A549 (cell line): ENCODE results near the gene RRP7A.

Experiments used
- EP300 ChIP-seq, 2 experiments: fragments of >200 bp; sonication (Bioruptor Twin); formaldehyde crosslinking; IDR thresholded peaks; 2 replicates in 1 of 2; 3 replicates in 1 of 2; pipeline ENCODE4 v1.6.1; 2016 to 2017
- FOSB ChIP-seq: fragments of 250-450 bp; sonication (Bioruptor Pico); IDR thresholded peaks from 2 replicates; pipeline ENCODE4 v1.5.0; 2020; ENCODE audit warnings: mild to moderate bottlenecking, moderate library complexity
- HDAC2 ChIP-seq: fragments of 200-600 bp; sonication (generic); IDR thresholded peaks from 2 replicates; pipeline ENCODE4 v1.6.1; 2016
- HEYL ChIP-seq: fragments of 250-450 bp; sonication (Bioruptor Pico); IDR thresholded peaks from 2 replicates; pipeline ENCODE4 v1.8.0; 2021; ENCODE audit warnings: mild to moderate bottlenecking, moderate library complexity
- MAFK ChIP-seq: fragments of 450-650 bp; IDR thresholded peaks from 2 replicates; pipeline ENCODE4 v1.6.1; 2014; ENCODE audit not compliant: partially characterized antibody
- NFE2L2 ChIP-seq: fragments of 150-350 bp; conservative IDR thresholded peaks from 2 replicates; pipeline ENCODE4 v1.6.1; 2014; ENCODE audit warnings: low read length
- POLR2A ChIP-seq: IDR thresholded peaks from 2 replicates; pipeline ENCODE4 v1.6.1; 2012; ENCODE audit warnings: mild to moderate bottlenecking, low read length
- RAD21 ChIP-seq, 2 experiments: fragments of >200 bp in 1 of 2; sonication (Bioruptor Twin) in 1 of 2; formaldehyde crosslinking in 1 of 2; IDR thresholded peaks in 1 of 2; conservative IDR thresholded peaks in 1 of 2; 2 replicates in 1 of 2; 3 replicates in 1 of 2; pipeline ENCODE4 v1.6.1; 2012 to 2018; ENCODE audit warnings: inconsistent platforms in 1 of 2
- RFX5 ChIP-seq: fragments of 450-650 bp; IDR thresholded peaks from 2 replicates; pipeline ENCODE4 v1.7.1; 2014; ENCODE audit warnings: antibody characterized with exemption, mild to moderate bottlenecking, moderate library complexity
- ZC3H11A ChIP-seq: fragments of 450-650 bp; IDR thresholded peaks from 2 replicates; pipeline ENCODE4 v1.6.1; 2014; ENCODE audit warnings: antibody characterized with exemption, mild to moderate bottlenecking
- ZNF302 ChIP-seq: fragments of 250-450 bp; sonication (Bioruptor Pico); IDR thresholded peaks from 2 replicates; pipeline ENCODE4 v1.9.0; 2021; ENCODE audit warnings: inconsistent platforms, mild to moderate bottlenecking, moderate library complexity
- ZSCAN20 ChIP-seq: fragments of 250-450 bp; sonication (Bioruptor Pico); IDR thresholded peaks from 2 replicates; pipeline ENCODE4 v1.8.0; 2022; ENCODE audit warnings: mild to moderate bottlenecking, moderate library complexity
- TF ChIP-seq, protein P1 (sequence below): fragments of >200 bp; sonication (Bioruptor Twin); formaldehyde crosslinking; IDR thresholded peaks from 3 replicates; pipeline ENCODE4 v1.5.1; 2016

- no peak for TF ChIP-seq ZNF302 (CRISPR knock-in tag)
- TF ChIP-seq HDAC2: no peak
- TF ChIP-seq, protein P1, sequence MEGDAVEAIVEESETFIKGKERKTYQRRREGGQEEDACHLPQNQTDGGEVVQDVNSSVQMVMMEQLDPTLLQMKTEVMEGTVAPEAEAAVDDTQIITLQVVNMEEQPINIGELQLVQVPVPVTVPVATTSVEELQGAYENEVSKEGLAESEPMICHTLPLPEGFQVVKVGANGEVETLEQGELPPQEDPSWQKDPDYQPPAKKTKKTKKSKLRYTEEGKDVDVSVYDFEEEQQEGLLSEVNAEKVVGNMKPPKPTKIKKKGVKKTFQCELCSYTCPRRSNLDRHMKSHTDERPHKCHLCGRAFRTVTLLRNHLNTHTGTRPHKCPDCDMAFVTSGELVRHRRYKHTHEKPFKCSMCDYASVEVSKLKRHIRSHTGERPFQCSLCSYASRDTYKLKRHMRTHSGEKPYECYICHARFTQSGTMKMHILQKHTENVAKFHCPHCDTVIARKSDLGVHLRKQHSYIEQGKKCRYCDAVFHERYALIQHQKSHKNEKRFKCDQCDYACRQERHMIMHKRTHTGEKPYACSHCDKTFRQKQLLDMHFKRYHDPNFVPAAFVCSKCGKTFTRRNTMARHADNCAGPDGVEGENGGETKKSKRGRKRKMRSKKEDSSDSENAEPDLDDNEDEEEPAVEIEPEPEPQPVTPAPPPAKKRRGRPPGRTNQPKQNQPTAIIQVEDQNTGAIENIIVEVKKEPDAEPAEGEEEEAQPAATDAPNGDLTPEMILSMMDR: no peak
- no peak for TF ChIP-seq MAFK
- no peak for TF ChIP-seq POLR2A
- no peak for TF ChIP-seq EP300 (IDR thresholded peaks at IDR 0.05)
- TF ChIP-seq ZC3H11A: no peak
- TF ChIP-seq ZSCAN20 (CRISPR knock-in tag): no peak
- TF ChIP-seq NFE2L2: no peak
- TF ChIP-seq FOSB: no peak
- no peak for TF ChIP-seq RAD21 (conservative IDR thresholded peaks at IDR 0.05 in 1 of 2, IDR thresholded peaks at IDR 0.05 in 1 of 2)
- no peak for TF ChIP-seq RFX5
- no peak for TF ChIP-seq HEYL (CRISPR knock-in tag)
Measured at GRCh38 chr22:42475122-42475521, 44.5 kb downstream of the RRP7A start.
